ENCODE measurements around the gene ANKFY1.
"Not testable (repeated sequence)": the region's sequence is repeated elsewhere in the genome, so short reads cannot be mapped to it uniquely, and the experiment has no call there.

The ANKFY1 gene

GRCh38 chr17:4157618-4158333 lies 106.0 kb downstream of the ANKFY1 start:
- DNase-seq (ENCODE audit: low read depth in 2 of 2), result no peak

- DNase-seq (ENCODE audit: low read depth in 2 of 2), result no peak
Measured at GRCh38 chr17:4156750-4157381, 106.9 kb downstream of the ANKFY1 start.

- no peak for DNase-seq (ENCODE audit: low read depth in 2 of 2)
Measured at GRCh38 chr17:4155980-4156620, 107.7 kb downstream of the ANKFY1 start.

GRCh38 chr17:4154201-4154600 lies 109.6 kb downstream of the ANKFY1 start:
- DNase-seq (ENCODE audit: low read depth in 2 of 2), result no peak

GRCh38 chr17:4152471-4152870 lies 111.3 kb downstream of the ANKFY1 start:
- DNase-seq (ENCODE audit: low read depth in 2 of 2), result no peak

GRCh38 chr17:4150096-4150495 lies 113.7 kb downstream of the ANKFY1 start:
- DNase-seq (ENCODE audit: low read depth in 2 of 2), result no peak

GRCh38 chr17:4148611-4149308 lies 115.0 kb downstream of the ANKFY1 start:
- DNase-seq (ENCODE audit: low read depth in 2 of 2), result no peak

GRCh38 chr17:4147751-4148310 lies 115.9 kb downstream of the ANKFY1 start:
- no peak for DNase-seq (ENCODE audit: low read depth in 2 of 2)

- no peak for DNase-seq (ENCODE audit: low read depth in 2 of 2)
Measured at GRCh38 chr17:4146641-4147040, 117.1 kb downstream of the ANKFY1 start.

GRCh38 chr17:4144422-4144747 lies 119.4 kb downstream of the ANKFY1 start:
- DNase-seq (ENCODE audit: low read depth in 2 of 2), result no peak

- DNase-seq (ENCODE audit: low read depth in 2 of 2), result peak; percentile 82 to 83
Measured at GRCh38 chr17:4143563-4144421, 120.0 kb downstream of the ANKFY1 start.

- DNase-seq (ENCODE audit: low read depth in 2 of 2), result peak; percentile 7 to 17
Measured at GRCh38 chr17:4142107-4142900, 121.5 kb downstream of the ANKFY1 start.

- no peak for DNase-seq (ENCODE audit: low read depth in 2 of 2)
Measured at GRCh38 chr17:4140125-4140524, 123.7 kb downstream of the ANKFY1 start.

GRCh38 chr17:4138906-4139526 lies 124.8 kb downstream of the ANKFY1 start:
- DNase-seq (ENCODE audit: low read depth in 2 of 2), result not testable (repeated sequence)

GRCh38 chr17:4136373-4136772 lies 127.4 kb downstream of the ANKFY1 start:
- no peak for DNase-seq (ENCODE audit: low read depth in 2 of 2)

- DNase-seq (ENCODE audit: low read depth in 2 of 2), result no peak
Measured at GRCh38 chr17:4135489-4135888, 128.3 kb downstream of the ANKFY1 start.

GRCh38 chr17:4134721-4135120 lies 129.1 kb downstream of the ANKFY1 start:
- DNase-seq (ENCODE audit: low read depth in 2 of 2), result no peak

GRCh38 chr17:4130715-4131114 lies 133.1 kb downstream of the ANKFY1 start:
- no peak for DNase-seq (ENCODE audit: low read depth in 2 of 2)

- no peak for DNase-seq (ENCODE audit: low read depth in 2 of 2)
Measured at GRCh38 chr17:4127555-4127954, 136.2 kb downstream of the ANKFY1 start.

GRCh38 chr17:4125552-4125951 lies 138.2 kb downstream of the ANKFY1 start:
- no peak for DNase-seq (ENCODE audit: low read depth in 2 of 2)

Data from stimulated activated CD4-positive, alpha-beta T cell treated with anti-CD3 and anti-CD28 coated beads, Interleukin-15, amount 100 ng/mL, for 48 hours (primary cell).